HepG2 (cell line): Measurements from ENCODE around the gene COL4A2. TPM values are rescaled to one million over a fixed set of nuclear protein-coding genes. Genes with fewer than 3 reads are reported as not detected.

Experiments used
- GATA4 ChIP-seq: sonication (generic); IDR thresholded peaks from 2 replicates; pipeline ENCODE4 v1.6.1; 2016; ENCODE audit warnings: antibody characterized with exemption, low read depth, borderline replicate concordance
- LCORL ChIP-seq, 2 experiments: fragments of 450-650 bp in 1 of 2; sonication (generic) in 1 of 2; formaldehyde crosslinking in 1 of 2; IDR thresholded peaks; 2 replicates each; pipeline versions ENCODE4 v1.5.0 to v1.6.1; 2017 to 2020; ENCODE audit warnings: antibody characterized with exemption in 1 of 2, missing genetic modification reagents in 1 of 2
- ZBTB7B ChIP-seq: sonication (generic); formaldehyde crosslinking; IDR thresholded peaks from 2 replicates; pipeline ENCODE4 v1.4.0; 2020; ENCODE audit warnings: missing genetic modification reagents
- ZFP36 ChIP-seq: fragments of 150-350 bp; IDR thresholded peaks from 2 replicates; pipeline ENCODE4 v1.6.1; 2018; ENCODE audit warnings: borderline replicate concordance, low read length, low read depth; ENCODE audit not compliant: partially characterized antibody
- polyA plus RNA-seq, 8 experiments: library from polyadenylated mRNA; depleted of rRNA in 3 of 8; stranded (reverse) in 7 of 8; unstranded in 1 of 8; fragments of >200 nt; fragmentation: Illumina TruSeq in 4 of 8; extraction: Trizol in 4 of 8; gene quantifications; 2 replicates each; pipeline versions ENCODE4 v1.2.1 to v1.2.3, GENCODE V29; 2011 to 2016; ENCODE audit warnings: low read depth in 4 of 8, missing spikeins in 1 of 8, mixed read lengths in 1 of 8; ENCODE audit not compliant: insufficient read depth in 1 of 8
- total RNA-seq, 5 experiments: library from RNA; depleted of rRNA; stranded (reverse); fragments of >200 nt; fragmentation: Illumina TruSeq; extraction: Trizol; gene quantifications; 2 replicates each; pipeline ENCODE4 v1.2.3, GENCODE V29; 2016; ENCODE audit warnings: low read depth in 1 of 5
- TF ChIP-seq, protein P1 (sequence below): sonication (generic); formaldehyde crosslinking; IDR thresholded peaks from 2 replicates; pipeline ENCODE4 v1.8.0; 2022; ENCODE audit warnings: mild to moderate bottlenecking, missing genetic modification reagents
- TF ChIP-seq, protein P2 (sequence below): sonication (generic); formaldehyde crosslinking; IDR thresholded peaks from 2 replicates; pipeline ENCODE4 v1.4.0; 2020; ENCODE audit warnings: missing genetic modification reagents
- TF ChIP-seq, protein P3 (sequence below): sonication (generic); formaldehyde crosslinking; IDR thresholded peaks from 2 replicates; pipeline ENCODE4 v1.4.0; 2020; ENCODE audit warnings: low read depth, missing genetic modification reagents

The COL4A2 gene
- total and polyA plus RNA-seq, 2 of the 13 experiments (the other 11 are each of a cell fraction or from before 2014, with no cell fraction given) = 0.22 to 1.9 TPM

DNA sequence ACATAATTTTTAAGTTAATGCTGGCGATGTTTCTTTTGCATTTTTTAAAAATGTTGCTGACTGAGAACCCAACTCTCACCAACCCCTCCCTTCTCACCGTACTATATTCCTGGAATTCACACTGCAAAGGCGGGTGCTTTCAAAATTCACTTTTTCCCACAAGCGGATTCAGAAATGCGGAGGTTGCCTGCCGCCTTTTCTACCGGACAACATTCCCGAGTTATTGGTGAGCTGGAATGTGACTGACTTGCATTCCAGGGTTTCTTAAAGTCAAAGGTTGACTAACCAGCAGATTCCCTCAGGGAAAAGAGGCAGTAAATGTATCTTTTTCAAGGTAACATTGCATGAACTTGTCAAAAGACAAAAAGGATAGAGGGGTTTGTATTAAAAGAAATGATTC lies 141.1 kb downstream of the COL4A2 start (continued):
- TF ChIP-seq, protein P1, sequence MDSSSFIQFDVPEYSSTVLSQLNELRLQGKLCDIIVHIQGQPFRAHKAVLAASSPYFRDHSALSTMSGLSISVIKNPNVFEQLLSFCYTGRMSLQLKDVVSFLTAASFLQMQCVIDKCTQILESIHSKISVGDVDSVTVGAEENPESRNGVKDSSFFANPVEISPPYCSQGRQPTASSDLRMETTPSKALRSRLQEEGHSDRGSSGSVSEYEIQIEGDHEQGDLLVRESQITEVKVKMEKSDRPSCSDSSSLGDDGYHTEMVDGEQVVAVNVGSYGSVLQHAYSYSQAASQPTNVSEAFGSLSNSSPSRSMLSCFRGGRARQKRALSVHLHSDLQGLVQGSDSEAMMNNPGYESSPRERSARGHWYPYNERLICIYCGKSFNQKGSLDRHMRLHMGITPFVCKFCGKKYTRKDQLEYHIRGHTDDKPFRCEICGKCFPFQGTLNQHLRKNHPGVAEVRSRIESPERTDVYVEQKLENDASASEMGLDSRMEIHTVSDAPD (CRISPR knock-in tag) = no peak
- no peak for TF ChIP-seq ZBTB7B (CRISPR knock-in tag)
- TF ChIP-seq GATA4 = no peak
- TF ChIP-seq LCORL (IDR thresholded peaks at IDR 0.05) = no peak
- no peak for TF ChIP-seq LCORL (CRISPR knock-in tag; IDR thresholded peaks at IDR 0.05)
- TF ChIP-seq, protein P2, sequence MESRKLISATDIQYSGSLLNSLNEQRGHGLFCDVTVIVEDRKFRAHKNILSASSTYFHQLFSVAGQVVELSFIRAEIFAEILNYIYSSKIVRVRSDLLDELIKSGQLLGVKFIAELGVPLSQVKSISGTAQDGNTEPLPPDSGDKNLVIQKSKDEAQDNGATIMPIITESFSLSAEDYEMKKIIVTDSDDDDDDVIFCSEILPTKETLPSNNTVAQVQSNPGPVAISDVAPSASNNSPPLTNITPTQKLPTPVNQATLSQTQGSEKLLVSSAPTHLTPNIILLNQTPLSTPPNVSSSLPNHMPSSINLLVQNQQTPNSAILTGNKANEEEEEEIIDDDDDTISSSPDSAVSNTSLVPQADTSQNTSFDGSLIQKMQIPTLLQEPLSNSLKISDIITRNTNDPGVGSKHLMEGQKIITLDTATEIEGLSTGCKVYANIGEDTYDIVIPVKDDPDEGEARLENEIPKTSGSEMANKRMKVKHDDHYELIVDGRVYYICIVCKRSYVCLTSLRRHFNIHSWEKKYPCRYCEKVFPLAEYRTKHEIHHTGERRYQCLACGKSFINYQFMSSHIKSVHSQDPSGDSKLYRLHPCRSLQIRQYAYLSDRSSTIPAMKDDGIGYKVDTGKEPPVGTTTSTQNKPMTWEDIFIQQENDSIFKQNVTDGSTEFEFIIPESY (CRISPR knock-in tag) = no peak
- TF ChIP-seq, protein P3, sequence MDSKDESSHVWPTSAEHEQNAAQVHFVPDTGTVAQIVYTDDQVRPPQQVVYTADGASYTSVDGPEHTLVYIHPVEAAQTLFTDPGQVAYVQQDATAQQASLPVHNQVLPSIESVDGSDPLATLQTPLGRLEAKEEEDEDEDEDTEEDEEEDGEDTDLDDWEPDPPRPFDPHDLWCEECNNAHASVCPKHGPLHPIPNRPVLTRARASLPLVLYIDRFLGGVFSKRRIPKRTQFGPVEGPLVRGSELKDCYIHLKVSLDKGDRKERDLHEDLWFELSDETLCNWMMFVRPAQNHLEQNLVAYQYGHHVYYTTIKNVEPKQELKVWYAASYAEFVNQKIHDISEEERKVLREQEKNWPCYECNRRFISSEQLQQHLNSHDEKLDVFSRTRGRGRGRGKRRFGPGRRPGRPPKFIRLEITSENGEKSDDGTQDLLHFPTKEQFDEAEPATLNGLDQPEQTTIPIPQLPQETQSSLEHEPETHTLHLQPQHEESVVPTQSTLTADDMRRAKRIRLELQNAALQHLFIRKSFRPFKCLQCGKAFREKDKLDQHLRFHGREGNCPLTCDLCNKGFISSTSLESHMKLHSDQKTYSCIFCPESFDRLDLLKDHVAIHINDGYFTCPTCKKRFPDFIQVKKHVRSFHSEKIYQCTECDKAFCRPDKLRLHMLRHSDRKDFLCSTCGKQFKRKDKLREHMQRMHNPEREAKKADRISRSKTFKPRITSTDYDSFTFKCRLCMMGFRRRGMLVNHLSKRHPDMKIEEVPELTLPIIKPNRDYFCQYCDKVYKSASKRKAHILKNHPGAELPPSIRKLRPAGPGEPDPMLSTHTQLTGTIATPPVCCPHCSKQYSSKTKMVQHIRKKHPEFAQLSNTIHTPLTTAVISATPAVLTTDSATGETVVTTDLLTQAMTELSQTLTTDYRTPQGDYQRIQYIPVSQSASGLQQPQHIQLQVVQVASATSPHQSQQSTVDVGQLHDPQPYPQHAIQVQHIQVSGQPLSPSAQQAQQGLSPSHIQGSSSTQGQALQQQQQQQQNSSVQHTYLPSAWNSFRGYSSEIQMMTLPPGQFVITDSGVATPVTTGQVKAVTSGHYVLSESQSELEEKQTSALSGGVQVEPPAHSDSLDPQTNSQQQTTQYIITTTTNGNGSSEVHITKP (CRISPR knock-in tag) = no peak
- TF ChIP-seq ZFP36 = no peak
- TF ChIP-seq, all 625 proteins: peak for 0
